ENCODE results near the gene NOC2L.
"Not testable (repeated sequence)": the region's sequence is repeated elsewhere in the genome, so short reads cannot be mapped to it uniquely, and the experiment has no call there.

Gene NOC2L

DNA sequence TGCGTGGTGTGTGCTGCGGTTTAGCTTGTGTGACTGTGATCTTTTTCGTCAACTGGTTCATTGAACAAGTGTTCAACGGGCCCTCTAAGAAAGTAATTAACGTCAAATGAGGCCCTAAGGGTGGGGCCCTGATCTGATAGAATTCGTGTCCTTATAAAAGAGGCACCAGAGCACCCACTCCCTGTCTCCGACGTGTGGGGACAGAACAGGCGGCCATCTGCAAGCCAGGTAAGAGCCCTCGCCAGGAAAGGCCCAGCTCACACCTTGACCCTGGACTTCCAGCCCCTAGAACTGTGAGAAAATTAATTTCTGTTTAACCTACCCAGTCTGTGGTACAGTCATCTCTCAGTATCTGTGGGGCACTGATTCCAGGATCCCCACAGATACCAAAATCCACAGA is 55.8 kb downstream of the NOC2L start:
- H3K9me3 ChIP-seq (ENCODE audit: insufficient read depth, low read depth, low read length) = no peaks in the 10 kb centered on the region
- H3K36me3 ChIP-seq (ENCODE audit: insufficient read depth, low read depth, low read length) = no peaks in the 10 kb centered on the region
- no peaks in the 10 kb centered on the region for H3K4me1 ChIP-seq (ENCODE audit: insufficient read depth, low read length)
- H3K4me3 ChIP-seq (ENCODE audit: low read length) = no peak overlapping the region
- H3K27ac ChIP-seq (ENCODE audit: low read length) = no peak overlapping the region
- H3K27me3 ChIP-seq (ENCODE audit: insufficient read depth, low read length) = peaks cover 84% of the 10 kb centered on the region
- no peak overlapping the region for H3K9ac ChIP-seq (ENCODE audit: low read depth, low read length)

DNA sequence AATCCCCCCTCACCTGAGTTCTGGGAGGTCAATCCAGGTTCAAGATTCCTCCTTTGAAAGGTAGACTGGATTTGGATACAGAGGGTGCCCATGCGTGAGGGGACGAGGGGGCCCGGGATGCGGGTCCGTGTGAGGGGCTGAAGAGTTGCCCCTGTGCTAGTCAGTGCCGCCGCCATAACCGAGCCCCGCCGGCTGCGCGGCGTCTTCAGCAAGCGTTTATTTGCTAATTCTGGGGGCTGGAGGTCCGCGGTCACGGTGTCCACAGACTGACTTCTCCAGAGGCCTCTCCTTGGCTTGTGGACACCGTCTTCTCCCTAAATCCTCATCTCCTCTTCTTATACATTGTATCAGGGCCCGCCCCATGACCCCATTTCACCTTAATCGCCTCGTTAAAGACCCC is 56.3 kb downstream of the NOC2L start:
- H3K4me1 ChIP-seq (ENCODE audit: insufficient read depth, low read length) = no peaks in the 10 kb centered on the region
- H3K36me3 ChIP-seq (ENCODE audit: insufficient read depth, low read depth, low read length) = no peaks in the 10 kb centered on the region
- H3K27me3 ChIP-seq (ENCODE audit: insufficient read depth, low read length) = peaks cover 81% of the 10 kb centered on the region
- no peaks in the 10 kb centered on the region for H3K9me3 ChIP-seq (ENCODE audit: insufficient read depth, low read depth, low read length)
- H3K9ac ChIP-seq (ENCODE audit: low read depth, low read length) = no peak overlapping the region
- H3K4me3 ChIP-seq (ENCODE audit: low read length) = no peak overlapping the region
- H3K27ac ChIP-seq (ENCODE audit: low read length) = no peak overlapping the region

DNA sequence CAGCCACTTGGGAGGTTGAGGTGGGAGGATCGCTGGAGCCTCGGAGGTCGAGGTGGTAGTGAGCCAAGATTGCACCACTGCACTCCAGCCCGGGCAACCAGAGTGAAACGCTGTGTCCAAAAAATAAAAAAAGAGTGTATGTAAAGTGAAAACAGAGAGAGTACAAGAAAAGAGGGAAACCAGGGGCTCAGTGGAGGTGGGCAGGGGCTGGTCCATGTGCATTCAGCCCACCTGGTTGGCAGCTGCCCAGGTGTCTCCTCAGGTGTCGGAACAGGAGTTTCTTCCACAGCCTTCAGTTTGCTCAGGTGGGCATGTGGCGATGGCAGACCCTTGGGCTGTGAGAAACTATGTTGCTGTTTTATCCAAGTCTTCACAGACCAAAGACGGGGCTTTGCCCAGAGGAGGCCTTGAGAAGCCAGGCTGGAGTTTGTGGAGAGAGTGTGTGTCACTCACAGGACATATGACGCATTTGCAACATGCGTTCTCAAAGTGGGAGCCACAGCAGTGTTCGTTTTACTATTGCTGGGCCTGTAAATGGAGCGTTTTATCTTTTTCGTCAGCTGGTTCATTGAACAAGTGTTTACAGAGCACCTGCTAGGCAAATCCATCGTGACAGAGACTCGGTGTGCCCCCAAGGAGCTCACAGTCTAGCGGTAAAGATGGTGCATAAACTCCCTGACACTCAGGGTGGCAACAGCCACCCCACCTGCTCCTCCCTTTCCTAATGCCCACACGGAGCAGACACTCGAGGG is 57.8 kb downstream of the NOC2L start:
- Histone ChIP-seq H3K36me3 (ENCODE audit: insufficient read depth, low read depth, low read length) (no peaks in the 10 kb centered on the region), H3K27ac (ENCODE audit: low read length) (no peak overlapping the region), H3K9ac (ENCODE audit: low read depth, low read length) (no peak overlapping the region), H3K4me3 (ENCODE audit: low read length) (no peak overlapping the region), H3K4me1 (ENCODE audit: insufficient read depth, low read length) (no peaks in the 10 kb centered on the region), H3K27me3 (ENCODE audit: insufficient read depth, low read length) (peaks cover 75% of the 10 kb centered on the region), H3K9me3 (ENCODE audit: insufficient read depth, low read depth, low read length) (no peaks in the 10 kb centered on the region)

DNA sequence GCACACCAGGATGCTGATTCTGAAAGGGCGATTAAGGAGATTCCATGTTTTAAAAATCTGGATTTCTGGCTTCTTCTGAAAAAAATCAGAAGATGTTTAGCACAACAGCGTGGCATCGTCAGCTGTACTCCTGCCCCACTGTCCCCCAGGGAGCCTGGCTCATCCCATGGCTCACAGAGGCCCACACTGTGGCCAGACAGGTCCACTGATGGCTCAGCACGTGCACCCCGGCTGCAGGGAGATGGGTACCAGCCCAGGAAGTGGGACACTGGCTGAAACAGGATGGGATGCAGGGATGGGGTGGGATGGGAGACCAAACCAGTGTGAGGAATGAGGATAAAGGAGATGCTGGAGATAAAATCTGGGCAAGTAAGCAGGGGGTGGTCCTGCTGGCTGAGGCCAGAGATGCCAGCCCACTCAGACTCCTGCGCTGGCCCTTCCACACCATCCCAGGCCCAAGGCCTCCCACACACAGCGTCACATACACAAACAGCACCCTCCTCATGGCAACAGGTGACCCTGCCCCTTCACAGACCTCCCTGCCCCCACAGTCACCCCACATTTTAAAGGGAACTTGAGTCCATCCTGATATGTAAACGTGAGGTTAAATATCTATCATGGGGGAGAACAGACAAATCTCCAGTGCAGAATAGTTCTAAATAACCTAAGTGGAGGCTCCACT is 59.3 kb downstream of the NOC2L start:
- no peak overlapping the region for H3K27ac ChIP-seq (ENCODE audit: low read length)
- H3K4me1 ChIP-seq (ENCODE audit: insufficient read depth, low read length) = no peaks in the 10 kb centered on the region
- H3K4me3 ChIP-seq (ENCODE audit: low read length) = no peak overlapping the region
- peaks cover 62% of the 10 kb centered on the region for H3K27me3 ChIP-seq (ENCODE audit: insufficient read depth, low read length)
- no peaks in the 10 kb centered on the region for H3K36me3 ChIP-seq (ENCODE audit: insufficient read depth, low read depth, low read length)
- H3K9ac ChIP-seq (ENCODE audit: low read depth, low read length) = no peak overlapping the region
- H3K9me3 ChIP-seq (ENCODE audit: insufficient read depth, low read depth, low read length) = no peaks in the 10 kb centered on the region

DNA sequence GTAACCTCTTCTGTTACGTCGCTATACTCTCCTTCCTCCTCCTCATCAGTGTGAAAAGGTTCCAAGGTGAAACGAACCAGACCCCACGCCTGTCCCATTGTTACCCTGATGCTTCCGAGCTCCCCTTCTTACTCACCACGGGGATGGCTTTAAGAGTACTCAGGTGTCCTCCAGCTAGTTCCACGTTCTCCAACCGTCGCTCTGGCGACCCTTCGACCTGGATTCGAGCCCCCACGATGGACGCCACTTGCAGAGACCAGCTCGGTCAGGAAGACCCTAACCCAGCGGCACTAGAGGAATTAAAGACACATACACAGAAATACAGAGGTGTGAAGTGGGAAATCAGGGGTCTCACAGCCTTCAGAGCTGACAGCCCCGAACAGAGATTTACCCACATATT is 61.1 kb downstream of the NOC2L start:
- peaks cover 50% of the 10 kb centered on the region for H3K27me3 ChIP-seq (ENCODE audit: insufficient read depth, low read length)
- H3K9me3 ChIP-seq (ENCODE audit: insufficient read depth, low read depth, low read length); H3K9ac ChIP-seq (ENCODE audit: low read depth, low read length); H3K36me3 ChIP-seq (ENCODE audit: insufficient read depth, low read depth, low read length); H3K4me3 ChIP-seq (ENCODE audit: low read length); H3K27ac ChIP-seq (ENCODE audit: low read length); H3K4me1 ChIP-seq (ENCODE audit: insufficient read depth, low read length): not testable (repeated sequence)

DNA sequence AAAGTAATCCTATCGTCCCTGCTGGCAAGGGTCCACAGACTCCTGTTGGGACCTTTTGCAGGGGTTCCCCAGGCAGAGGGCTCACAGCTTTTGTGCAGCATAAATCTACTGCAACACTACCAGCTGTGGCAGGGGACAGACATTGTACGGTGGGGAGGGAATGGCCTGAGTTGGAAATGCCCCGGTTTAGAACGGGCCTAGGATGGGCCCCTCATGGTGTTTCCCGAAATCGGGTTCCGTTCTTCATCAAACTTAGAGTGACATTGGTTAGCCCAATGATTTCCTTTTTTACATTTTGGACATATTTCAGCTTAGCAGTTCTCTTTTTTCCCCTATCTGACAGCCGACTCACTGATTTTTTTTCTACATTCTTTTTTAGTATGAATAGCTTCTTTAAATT is 61.8 kb downstream of the NOC2L start:
- H3K4me1 ChIP-seq (ENCODE audit: insufficient read depth, low read length) = no peaks in the 10 kb centered on the region
- no peak overlapping the region for H3K4me3 ChIP-seq (ENCODE audit: low read length)
- peaks cover 45% of the 10 kb centered on the region for H3K27me3 ChIP-seq (ENCODE audit: insufficient read depth, low read length)
- H3K36me3 ChIP-seq (ENCODE audit: insufficient read depth, low read depth, low read length) = no peaks in the 10 kb centered on the region
- H3K9me3 ChIP-seq (ENCODE audit: insufficient read depth, low read depth, low read length) = no peaks in the 10 kb centered on the region
- H3K27ac ChIP-seq (ENCODE audit: low read length) = no peak overlapping the region
- H3K9ac ChIP-seq (ENCODE audit: low read depth, low read length) = no peak overlapping the region
